Natural killer cell (primary cell): Measurements from ENCODE around the gene SZRD1. TPM values are rescaled to one million over a fixed set of nuclear protein-coding genes. Genes with fewer than 3 reads are reported as not detected.
"Not testable (repeated sequence)": the region's sequence is repeated elsewhere in the genome, so short reads cannot be mapped to it uniquely, and the experiment has no call there.

Source experiments
- ATAC-seq, 3 donors: fragments of 150-1000 bp in 2 of 3; fragments of 200-7000 bp in 1 of 3; cut with Tn5 transposase; 1 replicate in 1 of 3; 2 replicates in 2 of 3; pipeline ENCODE4 v1.10.0; 2021; ENCODE audit warnings: mild to moderate bottlenecking in 2 of 3, moderate library complexity in 2 of 3
- DNase-seq, 2 donors: peaks; one replicate each; pipeline versions ENCODE4 v3.0.0 to v3.0.0-alpha.2; 2013 to 2021; ENCODE audit warnings: mixed read lengths in 1 of 2
- H3K27ac ChIP-seq: one replicate; pipeline ENCODE4 v1.5.1; 2013; ENCODE audit warnings: mild to moderate bottlenecking, low read length
- H3K27me3 ChIP-seq: one replicate; pipeline ENCODE4 v1.6.1; 2013; ENCODE audit warnings: low read length; ENCODE audit not compliant: control insufficient read depth, insufficient read depth
- H3K36me3 ChIP-seq: one replicate; pipeline ENCODE4 v1.6.1; 2013; ENCODE audit warnings: low read length; ENCODE audit not compliant: control insufficient read depth, insufficient read depth
- H3K4me1 ChIP-seq: one replicate; pipeline ENCODE4 v1.6.1; 2013; ENCODE audit warnings: low read length; ENCODE audit not compliant: control insufficient read depth, insufficient read depth
- H3K4me3 ChIP-seq: one replicate; pipeline ENCODE4 v1.5.1; 2013; ENCODE audit warnings: low read length
- H3K9me3 ChIP-seq: one replicate; pipeline ENCODE4 v1.6.1; 2013; ENCODE audit warnings: low read length; ENCODE audit not compliant: control insufficient read depth, insufficient read depth
- H3K27ac Mint-ChIP-seq, 2 donors: one replicate each; pipeline ENCODE4 v1.8.0; 2022; ENCODE audit warnings: mild to moderate bottlenecking in 2 of 2, mixed read lengths in 2 of 2, moderate library complexity in 1 of 2
- H3K27me3 Mint-ChIP-seq, 2 donors: one replicate each; pipeline ENCODE4 v1.8.0; 2022; ENCODE audit warnings: low read depth in 2 of 2, mixed read lengths in 2 of 2
- H3K36me3 Mint-ChIP-seq: one replicate; pipeline ENCODE4 v1.8.0; 2022; ENCODE audit warnings: mixed read lengths
- H3K4me1 Mint-ChIP-seq, 2 donors: one replicate each; pipeline ENCODE4 v1.8.0; 2022; ENCODE audit warnings: mixed read lengths in 2 of 2
- H3K4me3 Mint-ChIP-seq: one replicate; pipeline ENCODE4 v1.8.0; 2022; ENCODE audit warnings: mild to moderate bottlenecking, moderate library complexity, mixed read lengths
- H3K9me3 Mint-ChIP-seq, 2 donors: one replicate each; pipeline ENCODE4 v1.8.0; 2022; ENCODE audit warnings: mixed read lengths in 2 of 2
- CTCF ChIP-seq: fragments of 200-600 bp; IDR thresholded peaks from one replicate; pipeline ENCODE4 v1.8.0; 2022; ENCODE audit warnings: antibody characterized with exemption
- WGBS: methylation state at CpG from one replicate; pipeline ENCODE4 v1.1.7; 2013; ENCODE audit warnings: missing lambda C conversion rate; ENCODE audit not compliant: insufficient coverage; 5-methylcytosine and 5-hydroxymethylcytosine counted together
- intact Hi-C: fragments of 100-400 bp; cut with micrococcal nuclease; formaldehyde crosslinking; loops from one replicate; pipeline ENCODE4 v1.14.2; 2022
- total RNA-seq, 4 donors: library from RNA; stranded (reverse); fragments of 120-200 nt in 1 of 4; gene quantifications; one replicate each; pipeline versions ENCODE4 v1.2.3 to v1.2.4, GENCODE V29; 2013 to 2022

Gene SZRD1
- total RNA-seq, 3 donors from 2014 or later (not counting 1 experiment from before 2014, with no cell fraction given), result 170 to 187 (median 177) TPM

- no peaks in the 10 kb centered on the region for H3K36me3 Mint-ChIP-seq
- no peak for ATAC-seq
- no peaks in the 10 kb centered on the region for H3K9me3 Mint-ChIP-seq
- no peaks in the 10 kb centered on the region for H3K27me3 Mint-ChIP-seq
- H3K4me1 Mint-ChIP-seq, result peaks cover 22 to 31% of the 10 kb centered on the region in 2 donors
- DNase-seq, result no peak
- WGBS, result 97% methylated on average over 4 of the region's 5 CpGs
- H3K4me3 ChIP-seq, result no peak overlapping the region
- H3K4me3 Mint-ChIP-seq, result no peak overlapping the region
- TF ChIP-seq CTCF, result no peak
- intact Hi-C loops, result no loop called here
- no peak overlapping the region for H3K27ac Mint-ChIP-seq
- no peak overlapping the region for H3K27ac ChIP-seq
- H3K36me3 ChIP-seq, result no peaks in the 10 kb centered on the region
- H3K4me1 ChIP-seq, result no peaks in the 10 kb centered on the region
- no peaks in the 10 kb centered on the region for H3K27me3 ChIP-seq
- no peaks in the 10 kb centered on the region for H3K9me3 ChIP-seq
Observed at GRCh38 chr1:16338961-16339360, 28.1 kb upstream of the SZRD1 start.

- no peak overlapping the region for H3K27ac ChIP-seq
- H3K9me3 Mint-ChIP-seq, result no peaks in the 10 kb centered on the region
- DNase-seq (no peak), ATAC-seq (no peak)
- H3K27me3 Mint-ChIP-seq, result no peaks in the 10 kb centered on the region
- H3K4me3 ChIP-seq, result no peak overlapping the region
- intact Hi-C loops, result no loop called here
- H3K9me3 ChIP-seq, result no peaks in the 10 kb centered on the region
- no peaks in the 10 kb centered on the region for H3K4me1 ChIP-seq
- no peaks in the 10 kb centered on the region for H3K27me3 ChIP-seq
- H3K4me1 Mint-ChIP-seq, result peaks cover 11 to 21% of the 10 kb centered on the region in 2 donors
- WGBS, result no CpG with 5 or more reads among the region's 1 CpG
- H3K36me3 Mint-ChIP-seq, result no peaks in the 10 kb centered on the region
- H3K36me3 ChIP-seq, result no peaks in the 10 kb centered on the region
- no peak for TF ChIP-seq CTCF
- no peak overlapping the region for H3K27ac Mint-ChIP-seq
- H3K4me3 Mint-ChIP-seq, result no peak overlapping the region
Observed at GRCh38 chr1:16340673-16341072, 26.4 kb upstream of the SZRD1 start.

- H3K9me3 ChIP-seq, result no peaks in the 10 kb centered on the region
- WGBS, result 71% methylated on average over 3 of the region's 10 CpGs
- DNase-seq, result no peak
- H3K27ac ChIP-seq, result no peak overlapping the region
- no peak for TF ChIP-seq CTCF
- ATAC-seq, result no peak
- H3K4me1 ChIP-seq, result no peaks in the 10 kb centered on the region
- H3K4me3 Mint-ChIP-seq, result no peak overlapping the region
- H3K4me1 Mint-ChIP-seq, result peaks cover 5 to 22% of the 10 kb centered on the region in 2 donors
- H3K36me3 Mint-ChIP-seq, result no peaks in the 10 kb centered on the region
- intact Hi-C loops, result no loop called here
- no peak overlapping the region for H3K4me3 ChIP-seq
- H3K36me3 ChIP-seq, result no peaks in the 10 kb centered on the region
- no peak overlapping the region for H3K27ac Mint-ChIP-seq
- H3K27me3 ChIP-seq, result no peaks in the 10 kb centered on the region
- H3K27me3 Mint-ChIP-seq, result no peaks in the 10 kb centered on the region
- H3K9me3 Mint-ChIP-seq, result no peaks in the 10 kb centered on the region
Observed at GRCh38 chr1:16342331-16343062, 24.5 kb upstream of the SZRD1 start.

GRCh38 chr1:16343276-16343675, 23.8 kb upstream of the SZRD1 start:
- 93% methylated on average over 4 of the region's 6 CpGs for WGBS
- peaks cover 3 to 21% of the 10 kb centered on the region in 2 donors for H3K4me1 Mint-ChIP-seq
- H3K27ac ChIP-seq, H3K27me3 ChIP-seq, H3K9me3 ChIP-seq, H3K4me1 ChIP-seq, H3K27me3 Mint-ChIP-seq, H3K4me3 Mint-ChIP-seq, H3K36me3 Mint-ChIP-seq, H3K4me3 ChIP-seq, H3K36me3 ChIP-seq, intact Hi-C loops, DNase-seq, H3K27ac Mint-ChIP-seq, ATAC-seq, H3K9me3 Mint-ChIP-seq: not testable (repeated sequence)
